Activated B cell treated with CpG ODN at 0.5 μM for 24 hours (primary cell): ENCODE results near the gene HGS. TPM values are rescaled to one million over a fixed set of nuclear protein-coding genes. Genes with fewer than 3 reads are reported as not detected.

ENCODE experiments used
- ATAC-seq: fragments of 200-7000 bp; cut with Tn5 transposase; one replicate; pipeline ENCODE4 v1.10.0; 2021; ENCODE audit warnings: low read depth, mild to moderate bottlenecking, moderate library complexity
- CTCF ChIA-PET: fragments of 350-600 bp; sonication (Branson Sonifier 250); formaldehyde crosslinking; loops from one replicate; lab custom pipeline; 2021; ENCODE audit warnings: antibody characterized with exemption; lab: Charles Lee
- POLR2A ChIA-PET: fragments of 350-600 bp; sonication (Branson Sonifier 250); formaldehyde crosslinking; loops from one replicate; lab custom pipeline; 2021; ENCODE audit warnings: antibody characterized with exemption; lab: Charles Lee
- DNase-seq: peaks from one replicate; pipeline ENCODE4 v3.0.0; 2022
- H3K27ac Mint-ChIP-seq: one replicate; pipeline ENCODE4 v1.8.0; 2020; ENCODE audit warnings: mixed read lengths
- H3K27me3 Mint-ChIP-seq: one replicate; pipeline ENCODE4 v1.8.0; 2021; ENCODE audit warnings: mixed read lengths
- H3K36me3 Mint-ChIP-seq: one replicate; pipeline ENCODE4 v1.8.0; 2021; ENCODE audit warnings: low read depth, mixed read lengths
- H3K4me1 Mint-ChIP-seq: one replicate; pipeline ENCODE4 v1.8.0; 2021; ENCODE audit warnings: mixed read lengths
- H3K4me3 Mint-ChIP-seq: one replicate; pipeline ENCODE4 v1.8.0; 2020; ENCODE audit warnings: mild to moderate bottlenecking, mixed read lengths
- H3K9me3 Mint-ChIP-seq: one replicate; pipeline ENCODE4 v1.8.0; 2020; ENCODE audit warnings: mixed read lengths
- CTCF ChIP-seq: fragments of 200-600 bp; IDR thresholded peaks from one replicate; pipeline ENCODE4 v1.8.0; 2022; ENCODE audit warnings: antibody characterized with exemption, mild to moderate bottlenecking
- intact Hi-C: fragments of 100-400 bp; cut with micrococcal nuclease; formaldehyde crosslinking; loops from one replicate; pipeline ENCODE4 v1.15.1; 2024
- total RNA-seq: library from RNA; stranded (reverse); gene quantifications from 2 replicates; pipeline ENCODE4 v1.2.3, GENCODE V29; 2022

The HGS gene
- total RNA-seq: 132 and 151 TPM in 2 replicates

- no peak for TF ChIP-seq CTCF
- intact Hi-C loops: loop anchor here (1.0 to 5.0 kb wide), 5 partner anchors 18 to 773 kb away; partner anchors contain the start of genes CCDC137, MRPL12, NARF and NPLOC4
- ATAC-seq (peak; percentile 97), DNase-seq (peak; percentile 96)
- Mint-ChIP-seq H3K36me3 (peaks cover 44% of the 10 kb centered on the region), H3K4me1 (peaks cover 34% of the 10 kb centered on the region), H3K27ac (peak within 1 kb of the TSS; percentile 91), H3K9me3 (no peaks in the 10 kb centered on the region), H3K27me3 (no peaks in the 10 kb centered on the region), H3K4me3 (peak within 1 kb of the TSS; percentile 95)
- ChIA-PET POLR2A (interaction anchor here (0.6 to 3.1 kb wide), 20 partner anchors 9 to 1229 kb away, joined by 3 to 39 read pairs (median 4); partner anchors contain the start of genes ARHGDIA, CCDC137, CEP131 and DUS1L), CTCF (interaction anchor here (0.9 to 1.8 kb wide), 3 partner anchors 11 to 19 kb away, joined by 3 to 5 read pairs (median 3); partner anchors contain the start of gene MRPL12)
Observed at GRCh38 chr17:81683584-81684441, at the start of gene HGS, which contains the start of gene ARL16. Gene HGS (plus strand): TSS chr17:81684011. CDS start chr17:81684067, 56 bp downstream. Gene ARL16 (minus strand): TSS chr17:81683797. CDS start chr17:81683753, 44 bp downstream.

GRCh38 chr17:81635431-81635830 lies 48.4 kb upstream of the HGS start:
- Mint-ChIP-seq H3K4me1 (peaks cover 21% of the 10 kb centered on the region), H3K9me3 (no peaks in the 10 kb centered on the region), H3K36me3 (peaks cover 11% of the 10 kb centered on the region), H3K27ac (peak overlapping the region; percentile 77), H3K27me3 (no peaks in the 10 kb centered on the region), H3K4me3 (peak overlapping the region; percentile 95)
- POLR2A ChIA-PET: no interaction called here
- ATAC-seq: no peak
- CTCF ChIA-PET: no interaction called here
- no peak for DNase-seq
- TF ChIP-seq CTCF: no peak
- intact Hi-C loops: no loop called here

- no peak for DNase-seq
- POLR2A ChIA-PET: interaction anchor here (0.6 to 1.2 kb wide), 3 partner anchors 17 to 31 kb away, joined by 4 to 10 read pairs (median 10); partner anchors contain the start of genes CCDC137 and OXLD1
- Mint-ChIP-seq H3K4me1 (peaks cover 21% of the 10 kb centered on the region), H3K27ac (peak overlapping the region; percentile 77), H3K9me3 (no peaks in the 10 kb centered on the region), H3K4me3 (peak overlapping the region; percentile 95), H3K27me3 (no peaks in the 10 kb centered on the region), H3K36me3 (peaks cover 10% of the 10 kb centered on the region)
- TF ChIP-seq CTCF: no peak
- CTCF ChIA-PET: interaction anchor here (1.0 kb wide), 1 partner anchor 234 kb away, joined by 3 read pairs; no protein-coding TSS in a partner anchor
- ATAC-seq: no peak
- intact Hi-C loops: no loop called here
Observed at GRCh38 chr17:81635973-81636504, 47.8 kb upstream of the HGS start.

GRCh38 chr17:81636505-81637288 lies 47.1 kb upstream of the HGS start, which contains the start of the genes NPLOC4 and TSPAN10:
Gene NPLOC4 (minus strand): TSS chr17:81637112. CDS start chr17:81636930, 182 bp downstream.
Gene TSPAN10 (plus strand): TSS chr17:81637196. CDS start chr17:81642413, 5,217 bp downstream.
- POLR2A ChIA-PET: interaction anchor here (0.6 to 1.2 kb wide), 5 partner anchors 16 to 632 kb away, joined by 3 to 10 read pairs (median 4); partner anchors contain the start of genes CCDC137, MCRIP1 and OXLD1

More at GRCh38 chr17:81636505-81637288, 47.1 kb upstream of the HGS start, which contains the start of the genes NPLOC4 and TSPAN10:
- Mint-ChIP-seq H3K4me1 (peaks cover 21% of the 10 kb centered on the region), H3K27me3 (no peaks in the 10 kb centered on the region), H3K9me3 (no peaks in the 10 kb centered on the region), H3K4me3 (peak within 1 kb of the TSS; percentile 95), H3K36me3 (peaks cover 7% of the 10 kb centered on the region), H3K27ac (peak within 1 kb of the TSS; percentile 77)
- CTCF ChIA-PET: interaction anchor here (1.0 kb wide), 1 partner anchor 234 kb away, joined by 3 read pairs; no protein-coding TSS in a partner anchor
- no peak for TF ChIP-seq CTCF
- ATAC-seq (peak; percentile 89), DNase-seq (peak; percentile 85)
- intact Hi-C loops: loop anchor here (1.0 kb wide), 3 partner anchors 30 to 117 kb away; partner anchors contain the start of genes ARL16, CCDC137 and OXLD1
